H4 (cell line): ENCODE measurements around the gene SLC8A2. TPM values are rescaled to one million over a fixed set of nuclear protein-coding genes. Genes with fewer than 3 reads are reported as not detected.
"Not testable (repeated sequence)": the region's sequence is repeated elsewhere in the genome, so short reads cannot be mapped to it uniquely, and the experiment has no call there.

Experiments
- DNase-seq: peaks from one replicate; pipeline ENCODE4 v3.0.0-alpha.2; 2015; ENCODE audit warnings: low spot score
- total RNA-seq: library from RNA; depleted of rRNA; stranded (reverse); fragments of >200 nt; shearing (Covaris generic); gene quantifications from 2 replicates; pipeline ENCODE4 v1.2.3, GENCODE V29; 2014; rRNA removed

The SLC8A2 gene
- total RNA-seq, 1 experiment from 2014 or later = 0.19 TPM

DNA sequence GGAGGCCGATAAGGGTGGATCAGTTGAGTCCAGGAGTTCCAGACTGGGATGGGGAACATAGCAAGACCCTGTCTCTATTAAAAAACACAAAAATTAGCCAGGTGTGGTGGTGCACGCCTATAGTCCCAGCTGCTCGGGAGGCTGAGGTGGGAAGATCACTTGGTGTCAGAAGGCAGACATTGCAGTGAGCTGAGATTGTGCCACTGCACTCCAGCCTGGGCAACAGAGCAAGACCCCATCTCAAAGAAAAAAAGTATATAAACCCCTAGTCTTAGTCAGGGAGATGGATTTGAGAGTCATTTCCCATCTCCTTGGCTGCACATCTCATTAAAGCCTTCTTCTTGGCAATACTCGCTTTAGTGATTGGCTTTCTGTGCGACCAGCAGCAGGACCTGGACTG lies 87.8 kb downstream of the SLC8A2 start:
- not testable (repeated sequence) for DNase-seq

DNA sequence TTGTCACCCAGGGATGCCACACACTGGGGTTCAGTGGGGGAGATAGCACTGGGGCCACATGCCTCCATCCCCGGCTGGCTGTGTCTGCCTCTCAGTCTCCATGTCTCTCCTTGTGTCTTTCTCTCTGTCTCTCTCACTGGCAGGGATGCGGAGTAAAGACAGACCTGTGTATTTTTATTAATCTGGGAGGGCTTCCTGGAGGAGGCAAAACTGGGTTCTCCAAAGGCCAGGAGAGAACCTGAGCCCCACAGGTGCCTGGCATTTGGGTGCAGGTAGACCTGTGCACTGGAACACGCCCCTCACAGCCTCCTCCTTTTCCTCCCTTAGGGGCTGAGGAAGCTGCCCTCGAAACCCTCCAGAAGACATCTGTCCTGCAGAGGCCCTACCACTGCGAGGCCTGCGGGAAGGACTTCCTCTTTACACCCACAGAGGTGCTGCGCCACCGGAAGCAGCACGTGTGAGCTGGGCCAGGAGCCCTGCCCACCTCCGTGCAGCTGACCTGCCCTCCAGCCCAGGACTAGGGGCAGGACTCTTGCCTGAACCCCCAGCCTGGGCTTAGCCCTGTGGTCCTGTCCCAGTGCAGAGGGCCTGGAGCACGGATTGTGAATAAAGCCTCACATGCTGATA lies 89.9 kb downstream of the SLC8A2 start:
- no peak for DNase-seq

DNA sequence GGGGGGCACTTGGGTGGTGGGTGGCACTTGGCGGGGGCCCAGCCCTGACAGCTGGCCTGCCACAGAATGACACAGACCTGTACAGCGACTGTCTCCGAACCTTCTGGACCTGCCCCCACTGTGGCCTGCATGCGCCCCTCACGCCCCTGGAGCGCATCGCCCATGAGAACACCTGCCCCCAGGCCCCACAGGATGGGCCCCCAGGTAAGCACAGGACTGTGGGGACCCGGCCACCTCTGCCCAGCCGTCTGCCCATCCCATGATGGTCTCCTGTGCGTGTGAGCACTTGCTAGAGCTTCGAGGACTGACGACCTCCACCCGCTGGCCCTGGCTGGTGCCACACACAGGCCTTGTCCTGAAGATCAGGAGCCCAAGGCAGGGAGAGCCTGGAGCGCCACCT lies 90.6 kb downstream of the SLC8A2 start:
- no peak for DNase-seq

DNA sequence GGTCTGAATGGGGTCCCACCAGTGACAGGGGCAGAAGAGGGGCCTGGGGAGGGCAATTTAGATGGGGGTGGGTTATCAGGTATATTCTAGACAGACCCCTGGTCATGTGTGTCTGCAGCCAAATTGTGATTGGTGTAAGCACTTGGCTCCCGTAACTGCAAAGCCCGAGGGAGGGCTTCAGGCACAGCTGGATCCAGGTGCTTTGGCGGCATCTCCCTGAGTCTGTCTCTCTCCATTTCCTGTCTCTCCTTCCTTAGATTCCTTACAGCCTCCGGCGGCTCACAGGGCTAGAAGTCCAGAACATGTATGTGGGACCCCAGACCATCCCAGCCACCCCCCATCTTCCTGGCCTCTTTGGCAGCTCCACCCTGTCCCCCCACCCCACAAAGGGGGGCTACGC lies 91.1 kb downstream of the SLC8A2 start:
- DNase-seq = no peak

DNA sequence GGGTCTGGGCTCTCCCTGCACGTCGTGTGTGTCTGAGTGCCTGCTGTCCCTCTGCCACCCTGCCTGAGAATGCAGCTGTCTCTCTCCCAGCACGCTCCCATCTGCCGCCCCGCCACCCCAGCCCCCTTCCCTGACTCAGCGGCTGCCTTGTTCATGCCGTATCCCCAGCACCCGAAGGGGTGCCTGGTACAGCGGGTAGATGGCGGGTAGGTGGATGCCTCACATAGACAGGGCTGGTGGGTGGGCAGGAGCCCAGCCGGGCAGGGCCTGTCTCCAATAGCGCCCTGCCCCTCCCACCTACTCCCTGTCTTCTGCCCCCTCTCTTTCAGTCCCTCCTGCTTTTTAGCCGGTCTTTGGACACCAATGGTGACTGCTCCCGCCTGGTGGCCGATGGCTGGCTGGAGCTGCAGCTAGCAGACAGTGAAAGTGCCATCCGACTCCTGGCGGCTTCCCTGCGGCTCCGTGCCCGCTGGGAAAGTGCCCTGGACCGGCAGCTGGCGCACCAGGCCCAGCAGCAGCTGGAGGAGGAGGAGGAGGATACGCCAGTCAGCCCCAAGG lies 92.2 kb downstream of the SLC8A2 start:
- DNase-seq = no peak

DNA sequence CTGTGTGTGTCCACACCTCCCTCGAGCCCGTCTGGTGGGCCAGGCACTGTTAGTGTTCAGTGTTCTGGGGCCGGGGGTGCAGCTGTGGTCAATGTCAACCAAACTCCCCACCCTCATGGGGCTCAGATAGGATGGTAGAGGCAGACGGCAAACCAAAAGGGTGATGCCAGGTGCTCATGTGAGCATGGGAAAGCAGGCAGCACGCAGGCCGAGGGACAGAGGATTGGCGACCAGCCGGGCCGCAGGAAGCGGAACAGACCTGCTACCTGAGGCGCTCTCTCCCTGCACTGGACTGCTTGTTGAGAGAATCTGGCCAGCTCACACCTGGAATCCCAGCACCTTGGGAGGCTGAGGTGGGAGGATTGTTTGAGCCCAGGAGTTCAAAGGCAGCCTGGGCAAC lies 93.4 kb downstream of the SLC8A2 start:
- no peak for DNase-seq

Other genes with a start within 250 kb of the SLC8A2 start
- 3.3 and 3.7 TPM in 2 replicates for gene BBC3, start 240.7 kb downstream of the SLC8A2 start, total RNA-seq
- 3.4 and 3.6 TPM in 2 replicates for gene CCDC9, start 215.4 kb downstream of the SLC8A2 start, total RNA-seq
- 5.7 and 7.2 TPM in 2 replicates for gene INAFM1, start 197.0 kb downstream of the SLC8A2 start, total RNA-seq
- gene C5AR1, start 162.0 kb downstream of the SLC8A2 start, total RNA-seq = 0.04 TPM in 1 of 2 replicates, not detected in the other
- gene C5AR2, start 139.7 kb downstream of the SLC8A2 start, total RNA-seq = 0.08 TPM in 1 of 2 replicates, not detected in the other
- 7.3 and 8.0 TPM in 2 replicates for gene DHX34, start 122.6 kb downstream of the SLC8A2 start, total RNA-seq
- 45.8 and 52.2 TPM in 2 replicates for gene MEIS3, start 52.4 kb downstream of the SLC8A2 start, total RNA-seq
- gene KPTN, start 12.3 kb upstream of the SLC8A2 start, total RNA-seq = 9.2 and 10.6 TPM in 2 replicates
- gene NAPA, start 43.2 kb upstream of the SLC8A2 start, total RNA-seq = 125 and 135 TPM in 2 replicates
- not detected in 2 replicates for gene ZNF541, start 101.3 kb upstream of the SLC8A2 start, total RNA-seq
- 2.6 and 10.6 TPM in 2 replicates for gene BICRA, start 137.2 kb upstream of the SLC8A2 start, total RNA-seq
- gene EHD2, start 241.5 kb upstream of the SLC8A2 start, total RNA-seq = 16.9 and 19.9 TPM in 2 replicates